ENCODE data around the gene SLC35F3. TPM values are rescaled to one million over a fixed set of nuclear protein-coding genes. Genes with fewer than 3 reads are reported as not detected.

Gene SLC35F3
- total RNA-seq, 2 experiments from 2014 or later = not detected

DNA sequence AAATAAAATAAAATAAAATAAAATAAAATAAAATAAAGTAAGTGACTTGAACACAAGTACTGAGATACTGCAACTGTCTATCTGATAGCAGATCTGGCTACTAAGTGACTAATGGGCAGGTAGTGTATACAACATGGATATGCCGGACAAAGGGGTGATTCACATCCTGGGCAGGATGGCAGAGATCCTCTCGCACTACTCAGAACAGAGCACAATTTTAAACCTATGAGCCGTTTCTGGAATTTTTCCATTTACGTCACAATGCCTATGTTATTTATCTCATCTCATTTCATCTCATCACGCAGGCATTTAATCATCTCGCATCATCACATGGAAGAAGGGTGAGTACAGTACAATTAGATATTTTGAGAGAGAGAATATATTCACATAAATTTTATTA, 235.5 kb downstream of the SLC35F3 start:
- Histone ChIP-seq H3K4me3 (ENCODE audit: low read depth, low read length, poor library complexity, severe bottlenecking) (no peak overlapping the region), H3K4me1 (ENCODE audit: insufficient read depth, low read length, poor library complexity, severe bottlenecking) (no peaks in the 10 kb centered on the region), H3K4me2 (ENCODE audit: low read length) (no peak overlapping the region), H4K20me1 (ENCODE audit: insufficient read depth, low read length) (no peaks in the 10 kb centered on the region), H3K9me3 (ENCODE audit: low read length) (no peaks in the 10 kb centered on the region), H2AFZ (ENCODE audit: low read length) (no peak overlapping the region), H3K9me2 (ENCODE audit: insufficient read depth, low read length) (no peaks in the 10 kb centered on the region), H3K79me2 (ENCODE audit: insufficient read depth, low read depth, low read length) (no peaks in the 10 kb centered on the region), H3K27ac (ENCODE audit: low read depth, low read length, poor library complexity, severe bottlenecking) (no peak overlapping the region), H3K36me3 (ENCODE audit: insufficient read depth, low read length) (no peaks in the 10 kb centered on the region)
- no TSS peak for BruUV-seq (replicated peaks)
- POLR2A ChIA-PET = no interaction called here
- CTCF ChIA-PET (ENCODE audit: unreplicated experiment) = no interaction called here
- intact Hi-C loops (cut with micrococcal nuclease; ENCODE audit: unreplicated experiment) = no loop called here
- no peak for TF ChIP-seq CTCF (conservative IDR thresholded peaks at IDR 0.05; ENCODE audit: low read length)
- no peak for TF ChIP-seq EZH2phosphoT487 (IDR thresholded peaks at IDR 0.05; ENCODE audit: borderline replicate concordance, low read depth, low read length)
- no peak for DNase-seq (ENCODE audit: low spot score)

DNA sequence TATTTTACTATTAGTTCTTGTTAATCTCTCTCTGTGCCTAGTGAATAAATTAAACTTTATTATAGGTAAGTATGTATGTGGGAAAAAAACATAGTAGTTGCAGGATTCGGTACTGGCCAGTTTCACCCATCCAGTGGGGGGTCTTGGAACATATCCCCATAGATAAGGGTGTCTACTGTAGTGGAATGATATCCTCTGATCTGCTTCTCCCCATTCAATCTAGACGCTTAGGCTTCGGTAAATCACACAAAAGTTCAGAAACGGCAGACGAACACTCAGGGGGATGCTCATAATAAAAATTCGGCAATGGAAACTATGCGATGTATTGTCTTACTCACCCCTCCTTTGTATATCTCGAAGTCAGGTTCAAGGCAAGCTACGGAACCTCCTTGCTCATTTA, 235.9 kb downstream of the SLC35F3 start:
- ChIA-PET POLR2A (no interaction called here), CTCF (ENCODE audit: unreplicated experiment) (no interaction called here)
- Histone ChIP-seq H3K4me1 (ENCODE audit: insufficient read depth, low read length, poor library complexity, severe bottlenecking) (no peaks in the 10 kb centered on the region), H3K4me2 (ENCODE audit: low read length) (no peak overlapping the region), H4K20me1 (ENCODE audit: insufficient read depth, low read length) (no peaks in the 10 kb centered on the region), H3K4me3 (ENCODE audit: low read depth, low read length, poor library complexity, severe bottlenecking) (no peak overlapping the region), H2AFZ (ENCODE audit: low read length) (no peak overlapping the region), H3K27ac (ENCODE audit: low read depth, low read length, poor library complexity, severe bottlenecking) (no peak overlapping the region), H3K79me2 (ENCODE audit: insufficient read depth, low read depth, low read length) (no peaks in the 10 kb centered on the region), H3K36me3 (ENCODE audit: insufficient read depth, low read length) (no peaks in the 10 kb centered on the region), H3K9me3 (ENCODE audit: low read length) (no peaks in the 10 kb centered on the region), H3K9me2 (ENCODE audit: insufficient read depth, low read length) (no peaks in the 10 kb centered on the region)
- no peak for DNase-seq (ENCODE audit: low spot score)
- TF ChIP-seq EZH2phosphoT487 (IDR thresholded peaks at IDR 0.05; ENCODE audit: borderline replicate concordance, low read depth, low read length) = no peak
- TF ChIP-seq CTCF (conservative IDR thresholded peaks at IDR 0.05; ENCODE audit: low read length) = no peak
- BruUV-seq (replicated peaks) = no TSS peak
- intact Hi-C loops (cut with micrococcal nuclease; ENCODE audit: unreplicated experiment) = no loop called here

- no TSS peak for BruUV-seq (replicated peaks)
Observed at GRCh38 chr1:234141006-234141405, 236.5 kb downstream of the SLC35F3 start.

More at GRCh38 chr1:234141006-234141405, 236.5 kb downstream of the SLC35F3 start:
- Histone ChIP-seq H3K4me2 (ENCODE audit: low read length) (no peak overlapping the region), H3K4me1 (ENCODE audit: insufficient read depth, low read length, poor library complexity, severe bottlenecking) (no peaks in the 10 kb centered on the region), H3K4me3 (ENCODE audit: low read depth, low read length, poor library complexity, severe bottlenecking) (no peak overlapping the region), H3K79me2 (ENCODE audit: insufficient read depth, low read depth, low read length) (no peaks in the 10 kb centered on the region), H3K36me3 (ENCODE audit: insufficient read depth, low read length) (no peaks in the 10 kb centered on the region), H3K9me2 (ENCODE audit: insufficient read depth, low read length) (no peaks in the 10 kb centered on the region), H3K9me3 (ENCODE audit: low read length) (no peaks in the 10 kb centered on the region), H3K27ac (ENCODE audit: low read depth, low read length, poor library complexity, severe bottlenecking) (no peak overlapping the region), H4K20me1 (ENCODE audit: insufficient read depth, low read length) (no peaks in the 10 kb centered on the region), H2AFZ (ENCODE audit: low read length) (no peak overlapping the region)
- intact Hi-C loops (cut with micrococcal nuclease; ENCODE audit: unreplicated experiment) = no loop called here
- ChIA-PET POLR2A (no interaction called here), CTCF (ENCODE audit: unreplicated experiment) (no interaction called here)
- TF ChIP-seq CTCF (conservative IDR thresholded peaks at IDR 0.05; ENCODE audit: low read length) (no peak), EZH2phosphoT487 (IDR thresholded peaks at IDR 0.05; ENCODE audit: borderline replicate concordance, low read depth, low read length) (no peak)
- no peak for DNase-seq (ENCODE audit: low spot score)
